Measurements from ENCODE around the gene EPAS1.

Gene EPAS1

GRCh38 chr2:46303233-46303632, 6.0 kb downstream of the EPAS1 start:
- Mint-ChIP-seq H3K9me3 (peaks cover 4% of the 10 kb centered on the region), H3K27ac (no peak overlapping the region), H3K4me1 (ENCODE audit: low read depth) (peaks cover 43% of the 10 kb centered on the region), H3K4me3 (no peak overlapping the region), H3K27me3 (ENCODE audit: low read depth) (peaks cover 86% of the 10 kb centered on the region), H3K36me3 (ENCODE audit: low read depth) (peaks cover 5% of the 10 kb centered on the region)

GRCh38 chr2:46303822-46304221, 6.6 kb downstream of the EPAS1 start:
- peaks cover 41% of the 10 kb centered on the region for H3K4me1 Mint-ChIP-seq (ENCODE audit: low read depth)
- peaks cover 5% of the 10 kb centered on the region for H3K36me3 Mint-ChIP-seq (ENCODE audit: low read depth)
- peaks cover 84% of the 10 kb centered on the region for H3K27me3 Mint-ChIP-seq (ENCODE audit: low read depth)
- no peak overlapping the region for H3K4me3 Mint-ChIP-seq
- H3K9me3 Mint-ChIP-seq: peaks cover 4% of the 10 kb centered on the region
- no peak overlapping the region for H3K27ac Mint-ChIP-seq

GRCh38 chr2:46304635-46305034, 7.4 kb downstream of the EPAS1 start:
- peaks cover 34% of the 10 kb centered on the region for H3K4me1 Mint-ChIP-seq (ENCODE audit: low read depth)
- H3K4me3 Mint-ChIP-seq: peak overlapping the region; percentile 50
- H3K27ac Mint-ChIP-seq: no peak overlapping the region
- peaks cover 81% of the 10 kb centered on the region for H3K27me3 Mint-ChIP-seq (ENCODE audit: low read depth)
- H3K9me3 Mint-ChIP-seq: peaks cover 4% of the 10 kb centered on the region
- H3K36me3 Mint-ChIP-seq (ENCODE audit: low read depth): peaks cover 5% of the 10 kb centered on the region

GRCh38 chr2:46305187-46305586, 8.0 kb downstream of the EPAS1 start:
- peaks cover 31% of the 10 kb centered on the region for H3K4me1 Mint-ChIP-seq (ENCODE audit: low read depth)
- H3K36me3 Mint-ChIP-seq (ENCODE audit: low read depth): peaks cover 5% of the 10 kb centered on the region
- H3K27me3 Mint-ChIP-seq (ENCODE audit: low read depth): peaks cover 78% of the 10 kb centered on the region
- peaks cover 4% of the 10 kb centered on the region for H3K9me3 Mint-ChIP-seq
- H3K4me3 Mint-ChIP-seq: peak overlapping the region; percentile 50
- no peak overlapping the region for H3K27ac Mint-ChIP-seq

GRCh38 chr2:46305767-46306166, 8.6 kb downstream of the EPAS1 start:
- Mint-ChIP-seq H3K36me3 (ENCODE audit: low read depth) (peaks cover 5% of the 10 kb centered on the region), H3K9me3 (peaks cover 4% of the 10 kb centered on the region), H3K27me3 (ENCODE audit: low read depth) (peaks cover 76% of the 10 kb centered on the region), H3K4me3 (no peak overlapping the region), H3K27ac (no peak overlapping the region), H3K4me1 (ENCODE audit: low read depth) (peaks cover 31% of the 10 kb centered on the region)

- Mint-ChIP-seq H3K4me3 (no peak overlapping the region), H3K27me3 (ENCODE audit: low read depth) (peaks cover 71% of the 10 kb centered on the region), H3K4me1 (ENCODE audit: low read depth) (peaks cover 31% of the 10 kb centered on the region), H3K27ac (no peak overlapping the region), H3K36me3 (ENCODE audit: low read depth) (peaks cover 5% of the 10 kb centered on the region), H3K9me3 (peaks cover 4% of the 10 kb centered on the region)
These were observed 9.1 kb downstream of the EPAS1 start for GRCh38 chr2:46306330-46306751.

GRCh38 chr2:46306988-46307655, 9.9 kb downstream of the EPAS1 start:
- H3K27ac Mint-ChIP-seq: no peak overlapping the region
- no peak overlapping the region for H3K4me3 Mint-ChIP-seq
- peaks cover 4% of the 10 kb centered on the region for H3K9me3 Mint-ChIP-seq
- peaks cover 67% of the 10 kb centered on the region for H3K27me3 Mint-ChIP-seq (ENCODE audit: low read depth)
- H3K4me1 Mint-ChIP-seq (ENCODE audit: low read depth): peaks cover 30% of the 10 kb centered on the region
- H3K36me3 Mint-ChIP-seq (ENCODE audit: low read depth): peaks cover 5% of the 10 kb centered on the region

- H3K9me3 Mint-ChIP-seq: peaks cover 4% of the 10 kb centered on the region
- H3K27me3 Mint-ChIP-seq (ENCODE audit: low read depth): peaks cover 58% of the 10 kb centered on the region
- H3K27ac Mint-ChIP-seq: no peak overlapping the region
- H3K4me3 Mint-ChIP-seq: no peak overlapping the region
- H3K4me1 Mint-ChIP-seq (ENCODE audit: low read depth): peaks cover 26% of the 10 kb centered on the region
- H3K36me3 Mint-ChIP-seq (ENCODE audit: low read depth): peaks cover 5% of the 10 kb centered on the region
These were observed 10.9 kb downstream of the EPAS1 start for GRCh38 chr2:46308081-46308480.

GRCh38 chr2:46308629-46309028, 11.4 kb downstream of the EPAS1 start:
- Mint-ChIP-seq H3K27ac (no peak overlapping the region), H3K4me3 (no peak overlapping the region), H3K27me3 (ENCODE audit: low read depth) (peaks cover 53% of the 10 kb centered on the region), H3K36me3 (ENCODE audit: low read depth) (peaks cover 5% of the 10 kb centered on the region), H3K9me3 (peaks cover 4% of the 10 kb centered on the region), H3K4me1 (ENCODE audit: low read depth) (peaks cover 21% of the 10 kb centered on the region)

- Mint-ChIP-seq H3K4me3 (no peak overlapping the region), H3K27me3 (ENCODE audit: low read depth) (peaks cover 53% of the 10 kb centered on the region)
These were observed 12.1 kb downstream of the EPAS1 start for GRCh38 chr2:46309052-46309953.

GRCh38 chr2:46310446-46310845, 13.2 kb downstream of the EPAS1 start:
- Mint-ChIP-seq H3K9me3 (no peaks in the 10 kb centered on the region), H3K27me3 (ENCODE audit: low read depth) (peaks cover 49% of the 10 kb centered on the region), H3K4me1 (ENCODE audit: low read depth) (peaks cover 5% of the 10 kb centered on the region), H3K4me3 (no peak overlapping the region), H3K27ac (no peak overlapping the region), H3K36me3 (ENCODE audit: low read depth) (no peaks in the 10 kb centered on the region)

More at GRCh38 chr2:46309052-46309953, 12.1 kb downstream of the EPAS1 start:
- H3K27ac Mint-ChIP-seq: no peak overlapping the region
- peaks cover 15% of the 10 kb centered on the region for H3K4me1 Mint-ChIP-seq (ENCODE audit: low read depth)
- peaks cover 4% of the 10 kb centered on the region for H3K9me3 Mint-ChIP-seq
- H3K36me3 Mint-ChIP-seq (ENCODE audit: low read depth): peaks cover 5% of the 10 kb centered on the region

- no peaks in the 10 kb centered on the region for H3K9me3 Mint-ChIP-seq
- H3K27me3 Mint-ChIP-seq (ENCODE audit: low read depth): peaks cover 46% of the 10 kb centered on the region
- H3K4me1 Mint-ChIP-seq (ENCODE audit: low read depth): peaks cover 7% of the 10 kb centered on the region
- H3K4me3 Mint-ChIP-seq: no peak overlapping the region
- H3K36me3 Mint-ChIP-seq (ENCODE audit: low read depth): no peaks in the 10 kb centered on the region
- no peak overlapping the region for H3K27ac Mint-ChIP-seq
These were observed 14.5 kb downstream of the EPAS1 start for GRCh38 chr2:46311651-46312223.

- Mint-ChIP-seq H3K27ac (no peak overlapping the region), H3K36me3 (ENCODE audit: low read depth) (no peaks in the 10 kb centered on the region), H3K27me3 (ENCODE audit: low read depth) (peaks cover 37% of the 10 kb centered on the region), H3K4me3 (no peak overlapping the region), H3K4me1 (ENCODE audit: low read depth) (peaks cover 5% of the 10 kb centered on the region), H3K9me3 (no peaks in the 10 kb centered on the region)
These were observed 15.9 kb downstream of the EPAS1 start for GRCh38 chr2:46313063-46313462.

GRCh38 chr2:46314065-46314835, 17.0 kb downstream of the EPAS1 start:
- Mint-ChIP-seq H3K27ac (no peak overlapping the region), H3K9me3 (no peaks in the 10 kb centered on the region), H3K27me3 (ENCODE audit: low read depth) (peaks cover 30% of the 10 kb centered on the region), H3K4me3 (no peak overlapping the region), H3K4me1 (ENCODE audit: low read depth) (peaks cover 5% of the 10 kb centered on the region), H3K36me3 (ENCODE audit: low read depth) (no peaks in the 10 kb centered on the region)

Data from T-helper 1 cell treated with Interleukin-12 subunit alpha and Interleukin-12 subunit beta and Interleukin-4 antibody, amounts not matched to agents 30 μg/mL and 1 μg/mL, for 36 hours (primary cell).